Left lung (tissue), 10 donors: ENCODE results near the gene HUNK. TPM values are rescaled to one million over a fixed set of nuclear protein-coding genes. Genes with fewer than 3 reads are reported as not detected.
"Not testable (repeated sequence)": the region's sequence is repeated elsewhere in the genome, so short reads cannot be mapped to it uniquely, and the experiment has no call there.

Experiments
- ATAC-seq: fragments of 200-7000 bp; cut with Tn5 transposase; one replicate; pipeline ENCODE4 v1.9.1; 2020; ENCODE audit warnings: moderate library complexity
- DNase-seq, 4 donors: peaks; one replicate each; pipeline ENCODE4 v3.0.0-alpha.2; 2013 to 2020
- H3K27ac ChIP-seq, 2 donors: fragments of 200-600 bp; sonication (generic) in 1 of 2; one replicate each; pipeline versions ENCODE4 v1.5.0 to v1.8.0; 2020 to 2021
- H3K27me3 ChIP-seq, 2 donors: fragments of 200-600 bp; sonication (generic) in 1 of 2; one replicate each; pipeline versions ENCODE4 v1.5.0 to v1.8.0; 2020 to 2021
- H3K36me3 ChIP-seq, 2 donors: fragments of 200-600 bp; sonication (generic) in 1 of 2; one replicate each; pipeline versions ENCODE4 v1.5.0 to v1.8.0; 2020 to 2021
- H3K4me1 ChIP-seq, 2 donors: fragments of 200-600 bp; one replicate each; pipeline ENCODE4 v1.8.0; 2021
- H3K4me3 ChIP-seq, 2 donors: fragments of 200-600 bp; sonication (generic) in 1 of 2; one replicate each; pipeline versions ENCODE4 v1.5.0 to v1.8.0; 2020 to 2021; ENCODE audit warnings: mild to moderate bottlenecking in 1 of 2
- H3K9me3 ChIP-seq, 2 donors: fragments of 200-600 bp; sonication (generic) in 1 of 2; one replicate each; pipeline versions ENCODE4 v1.5.0 to v1.8.0; 2020 to 2021
- intact Hi-C, 2 donors: fragments of 100-400 bp; cut with DNase I; formaldehyde crosslinking; loops; one replicate each; pipeline versions ENCODE4 v1.11.2 to v1.14.2; 2022
- polyA plus RNA-seq, 6 donors: library from polyadenylated mRNA; unstranded; fragments of 120-200 nt; gene quantifications; one replicate each; pipeline ENCODE4 v1.2.1, GENCODE V29; 2013; ENCODE audit not compliant: insufficient read length in 6 of 6
- total RNA-seq, 2 donors: library from RNA; stranded (reverse); fragmentation: NEBNext Ultra II Directional; extraction: Animal tissue kit (Norgen Biotek cat#: 25700); gene quantifications; one replicate each; pipeline ENCODE4 v1.2.1, GENCODE V29; 2021
- TF ChIP-seq, protein P1 (sequence below), 2 donors: fragments of 200-600 bp; sonication (generic) in 1 of 2; IDR thresholded peaks; one replicate each; pipeline versions ENCODE4 v1.5.0 to v1.8.0; 2021; ENCODE audit warnings: antibody characterized with exemption in 2 of 2
- donor health status: DM: no; HTN: yes; CAD: no.
- donor health status: DM: no; HTN: no; CAD: no.

HUNK gene
- total and polyA plus RNA-seq, 8 donors, result 2.9 to 7.4 (median 6.0) TPM

DNA sequence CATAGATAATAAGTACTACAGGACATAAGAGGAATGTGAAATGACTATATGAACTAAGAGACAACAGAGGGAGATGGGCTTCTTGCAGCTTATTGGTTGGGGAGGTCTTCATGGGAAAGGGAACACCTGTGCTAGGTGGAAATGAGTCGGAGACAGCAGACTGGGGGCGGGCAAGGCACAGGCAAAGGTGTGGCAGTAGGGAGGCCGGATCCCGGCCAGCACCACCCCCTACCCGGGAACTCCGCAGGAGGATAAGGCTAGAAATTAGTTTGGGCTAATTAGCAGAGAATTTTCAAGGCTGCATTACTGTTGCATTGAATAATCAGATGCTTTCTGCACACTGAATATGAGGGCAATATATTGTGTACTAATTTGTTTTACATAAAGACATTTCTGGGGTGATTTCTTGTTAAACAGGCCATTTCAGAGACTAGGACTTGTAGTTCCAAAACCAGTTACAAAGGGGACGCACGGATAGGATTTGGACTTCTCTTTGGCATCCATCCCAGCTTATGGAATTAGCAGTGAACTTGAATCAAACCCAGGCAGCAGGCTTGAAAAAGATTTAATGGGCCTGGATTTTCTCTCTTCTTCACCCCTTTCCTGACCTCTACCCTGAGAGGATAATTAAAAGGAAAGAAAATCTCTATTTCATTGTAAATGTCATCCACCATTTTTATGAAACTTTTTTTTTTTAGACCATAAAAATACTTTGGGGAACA is 2.2 kb upstream of the HUNK start:
- DNase-seq, result no peak
- H3K4me1 ChIP-seq, result peaks cover 0 to 21% of the 10 kb centered on the region in 2 donors
- no peak for ATAC-seq
- H3K4me3 ChIP-seq, result no peak overlapping the region
- intact Hi-C loops, result loop anchor here in 1 of 2 donors (5.0 kb wide), 1 partner anchor 387 kb away; no protein-coding TSS in a partner anchor
- no peaks in the 10 kb centered on the region for H3K36me3 ChIP-seq
- H3K27ac ChIP-seq, result no peak overlapping the region
- H3K9me3 ChIP-seq, result no peaks in the 10 kb centered on the region
- H3K27me3 ChIP-seq, result peaks cover 14 to 73% of the 10 kb centered on the region in 2 donors
- TF ChIP-seq, protein P1, sequence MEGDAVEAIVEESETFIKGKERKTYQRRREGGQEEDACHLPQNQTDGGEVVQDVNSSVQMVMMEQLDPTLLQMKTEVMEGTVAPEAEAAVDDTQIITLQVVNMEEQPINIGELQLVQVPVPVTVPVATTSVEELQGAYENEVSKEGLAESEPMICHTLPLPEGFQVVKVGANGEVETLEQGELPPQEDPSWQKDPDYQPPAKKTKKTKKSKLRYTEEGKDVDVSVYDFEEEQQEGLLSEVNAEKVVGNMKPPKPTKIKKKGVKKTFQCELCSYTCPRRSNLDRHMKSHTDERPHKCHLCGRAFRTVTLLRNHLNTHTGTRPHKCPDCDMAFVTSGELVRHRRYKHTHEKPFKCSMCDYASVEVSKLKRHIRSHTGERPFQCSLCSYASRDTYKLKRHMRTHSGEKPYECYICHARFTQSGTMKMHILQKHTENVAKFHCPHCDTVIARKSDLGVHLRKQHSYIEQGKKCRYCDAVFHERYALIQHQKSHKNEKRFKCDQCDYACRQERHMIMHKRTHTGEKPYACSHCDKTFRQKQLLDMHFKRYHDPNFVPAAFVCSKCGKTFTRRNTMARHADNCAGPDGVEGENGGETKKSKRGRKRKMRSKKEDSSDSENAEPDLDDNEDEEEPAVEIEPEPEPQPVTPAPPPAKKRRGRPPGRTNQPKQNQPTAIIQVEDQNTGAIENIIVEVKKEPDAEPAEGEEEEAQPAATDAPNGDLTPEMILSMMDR (IDR thresholded peaks at IDR 0.05), result no peak

DNA sequence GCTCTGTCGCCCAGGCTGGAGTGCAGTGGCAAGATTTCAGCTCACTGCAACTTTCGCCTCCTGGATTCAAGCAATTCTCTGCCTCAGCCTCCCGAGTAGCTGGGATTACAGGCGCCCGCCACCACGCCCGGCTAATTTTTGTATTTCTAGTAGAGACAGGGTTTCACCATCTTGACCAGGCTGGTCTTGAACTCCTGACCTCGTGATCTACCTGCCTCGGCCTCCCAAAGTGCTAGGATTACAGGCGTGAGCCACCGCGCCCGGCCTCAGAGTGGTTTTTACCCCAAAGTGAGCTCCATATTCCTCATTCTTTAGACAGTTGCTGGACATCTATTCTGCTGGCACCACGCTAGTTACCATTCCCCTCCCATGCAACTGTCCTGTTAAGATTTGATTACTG is 1.4 kb upstream of the HUNK start:
- Histone ChIP-seq H3K27me3 (peaks cover 14 to 80% of the 10 kb centered on the region in 2 donors), H3K4me1 (peaks cover 0 to 21% of the 10 kb centered on the region in 2 donors)
- H3K9me3 ChIP-seq, H3K4me3 ChIP-seq, DNase-seq, ATAC-seq, H3K27ac ChIP-seq, H3K36me3 ChIP-seq: not testable (repeated sequence)
- intact Hi-C loops, result loop anchor here in 1 of 2 donors (5.0 kb wide), 1 partner anchor 386 kb away; no protein-coding TSS in a partner anchor

DNA sequence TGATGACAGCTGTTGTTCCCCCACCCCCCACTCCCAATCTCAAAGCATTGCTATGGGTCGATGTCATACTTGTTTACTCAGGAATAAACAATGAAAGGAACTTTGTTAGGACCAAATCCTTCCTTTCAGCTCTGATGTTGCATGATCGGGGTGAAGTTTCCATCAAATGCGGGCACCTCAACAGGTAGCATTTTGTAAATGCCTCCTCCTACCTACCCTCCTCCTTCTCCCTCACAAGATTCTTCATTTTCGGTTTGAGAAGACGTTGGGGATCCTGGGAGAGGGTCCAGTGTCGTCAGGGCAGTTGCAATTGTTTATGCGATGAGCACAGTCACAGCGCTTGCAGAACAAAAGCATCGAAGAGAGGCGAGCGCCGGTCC is 758 bp upstream of the HUNK start:
- no peak for DNase-seq
- peaks cover 14 to 82% of the 10 kb centered on the region in 2 donors for H3K27me3 ChIP-seq
- peak overlapping the region in 1 of 2 donors; percentile 56 for H3K27ac ChIP-seq
- no peak for ATAC-seq
- peak overlapping the region; percentile 44 to 48 for H3K4me3 ChIP-seq
- peaks cover 0 to 21% of the 10 kb centered on the region in 2 donors for H3K4me1 ChIP-seq
- TF ChIP-seq, protein P1 (IDR thresholded peaks at IDR 0.05), result no peak
- intact Hi-C loops, result loop anchor here in 1 of 2 donors (5.0 kb wide), 1 partner anchor 385 kb away; no protein-coding TSS in a partner anchor
- no peaks in the 10 kb centered on the region for H3K9me3 ChIP-seq
- H3K36me3 ChIP-seq, result no peaks in the 10 kb centered on the region

DNA sequence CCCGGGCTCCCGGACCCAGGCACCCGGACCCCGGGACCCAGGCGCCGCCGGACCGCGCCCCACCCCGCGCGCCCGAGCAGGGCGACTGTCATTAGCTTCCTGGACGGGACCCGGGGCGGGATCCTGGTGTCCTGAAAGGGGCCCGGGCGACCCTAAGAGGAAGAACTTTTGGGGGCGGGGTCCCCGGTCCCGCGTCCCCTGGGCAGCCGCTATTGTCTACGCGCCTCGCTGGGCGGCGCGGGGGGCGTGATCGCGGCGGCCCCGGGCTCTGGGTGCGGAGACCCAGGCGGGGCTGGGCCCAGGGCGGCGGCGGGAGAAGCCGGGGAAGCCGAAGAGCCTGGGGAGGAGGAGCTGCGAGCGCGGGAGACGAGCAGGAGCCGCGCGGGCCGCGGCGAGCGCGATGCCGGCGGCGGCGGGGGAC is 465 bp downstream of the HUNK start:
- H3K9me3 ChIP-seq, result no peaks in the 10 kb centered on the region
- DNase-seq (no peak), ATAC-seq (peak; percentile 10)
- H3K4me3 ChIP-seq, result peak overlapping the region; percentile 44 to 48
- H3K27ac ChIP-seq, result peak overlapping the region in 1 of 2 donors; percentile 56
- TF ChIP-seq, protein P1 (IDR thresholded peaks at IDR 0.05), result no peak
- H3K27me3 ChIP-seq, result peaks cover 14 to 80% of the 10 kb centered on the region in 2 donors
- intact Hi-C loops, result loop anchor here in 1 of 2 donors (5.0 kb wide), 1 partner anchor 384 kb away; no protein-coding TSS in a partner anchor
- H3K4me1 ChIP-seq, result peaks cover 0 to 21% of the 10 kb centered on the region in 2 donors
- H3K36me3 ChIP-seq, result no peaks in the 10 kb centered on the region

DNA sequence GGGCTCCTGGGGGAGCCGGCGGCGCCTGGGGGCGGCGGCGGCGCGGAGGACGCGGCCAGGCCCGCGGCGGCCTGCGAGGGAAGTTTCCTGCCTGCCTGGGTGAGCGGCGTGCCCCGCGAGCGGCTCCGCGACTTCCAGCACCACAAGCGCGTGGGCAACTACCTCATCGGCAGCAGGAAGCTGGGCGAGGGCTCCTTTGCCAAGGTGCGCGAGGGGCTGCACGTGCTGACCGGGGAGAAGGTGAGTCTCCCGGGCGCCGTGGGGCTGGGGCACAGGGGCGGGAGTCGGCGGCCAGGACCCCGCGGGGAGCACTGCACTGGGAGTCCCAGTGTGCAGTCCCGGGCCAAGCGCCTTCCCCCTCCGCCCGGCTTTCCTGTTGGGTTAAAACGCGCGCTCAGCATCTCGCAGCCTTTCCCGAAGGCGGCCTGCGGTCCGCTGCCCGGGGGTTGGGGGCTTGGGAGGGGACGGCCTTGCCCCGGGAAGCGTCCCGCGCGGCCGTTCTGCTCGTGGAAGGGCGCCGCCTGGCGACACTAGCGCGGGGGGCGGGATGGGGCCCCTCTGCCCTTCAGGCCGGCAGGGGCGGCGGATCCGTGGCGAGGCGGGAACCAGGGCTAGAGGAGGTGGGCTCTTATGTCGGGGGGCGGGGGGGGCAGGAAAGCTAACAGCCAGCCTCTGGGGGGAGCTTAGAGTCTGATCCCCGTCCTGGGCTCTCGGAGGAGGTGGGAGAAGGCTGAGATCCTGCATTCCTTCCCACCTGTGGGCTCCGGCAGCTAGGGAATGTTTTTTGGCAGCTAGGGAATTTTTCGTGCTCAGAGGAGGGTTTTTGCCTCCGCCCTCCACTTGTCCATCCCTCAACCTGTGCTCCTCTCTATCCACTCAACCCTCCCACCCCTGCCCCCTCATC is 1.1 kb downstream of the HUNK start:
- intact Hi-C loops, result loop anchor here in 1 of 2 donors (5.0 kb wide), 1 partner anchor 383 kb away; no protein-coding TSS in a partner anchor
- H3K27ac ChIP-seq, result no peak overlapping the region
- peak in 3 of 4 donors; percentile 46 to 87 (median 68) for DNase-seq

More for the DNA sequence above, 1.1 kb downstream of the HUNK start:
- ATAC-seq, result peak; percentile 61
- Histone ChIP-seq H3K4me1 (peaks cover 0 to 21% of the 10 kb centered on the region in 2 donors), H3K27me3 (peaks cover 14 to 75% of the 10 kb centered on the region in 2 donors), H3K4me3 (peak overlapping the region; percentile 44 to 48), H3K9me3 (no peaks in the 10 kb centered on the region), H3K36me3 (no peaks in the 10 kb centered on the region)
- TF ChIP-seq, protein P1 (IDR thresholded peaks at IDR 0.05), result peak; percentile 53 to 55
